B cell (primary cell): Measurements from ENCODE around the gene MSX1. TPM values are rescaled to one million over a fixed set of nuclear protein-coding genes. Genes with fewer than 3 reads are reported as not detected.

ENCODE experiments used
- ATAC-seq: fragments of 200-7000 bp; cut with Tn5 transposase; one replicate; pipeline ENCODE4 v1.10.0; 2021; ENCODE audit warnings: low read depth, mild to moderate bottlenecking, moderate number of reproducible peaks, moderate library complexity
- CTCF ChIA-PET: fragments of 350-600 bp; sonication (Branson Sonifier 250); formaldehyde crosslinking; loops from one replicate; lab custom pipeline; 2021; ENCODE audit warnings: antibody characterized with exemption, inconsistent platforms; lab: Charles Lee
- POLR2A ChIA-PET: fragments of 350-600 bp; sonication (Branson Sonifier 250); formaldehyde crosslinking; loops from one replicate; lab custom pipeline; 2021; ENCODE audit warnings: antibody characterized with exemption; lab: Charles Lee
- DNase-seq: peaks from one replicate; pipeline ENCODE4 v3.0.0; 2013
- H2AFZ ChIP-seq: 2 replicates; pipeline ENCODE4 v1.6.1; 2012; ENCODE audit warnings: mild to moderate bottlenecking, low read depth, low read length; ENCODE audit not compliant: insufficient read depth, poor library complexity, severe bottlenecking
- H3K27ac ChIP-seq, 2 donors: 1 replicate in 1 of 2; 2 replicates in 1 of 2; pipeline ENCODE4 v1.5.1; 2012 to 2013; ENCODE audit warnings: low read length in 2 of 2, mild to moderate bottlenecking in 2 of 2, moderate library complexity in 1 of 2
- H3K27me3 ChIP-seq, 4 experiments: fragments of 200-600 bp in 1 of 4; sonication (generic) in 1 of 4; replicated peaks in 1 of 4; 1 replicate in 2 of 4; 2 replicates in 2 of 4; pipeline versions ENCODE4 v1.6.1 to v1.7.0; 2013 to 2016; ENCODE audit warnings: low read length in 3 of 4, mild to moderate bottlenecking in 2 of 4, mixed read lengths in 1 of 4, moderate library complexity in 1 of 4; ENCODE audit not compliant: insufficient read depth in 4 of 4, control insufficient read depth in 3 of 4; ENCODE audit errors: control extremely low read depth in 1 of 4
- H3K36me3 ChIP-seq, 2 experiments: replicated peaks in 1 of 2; 1 replicate in 1 of 2; 2 replicates in 1 of 2; pipeline versions ENCODE4 v1.6.1 to v1.7.1; 2013; ENCODE audit warnings: low read length in 1 of 2; ENCODE audit not compliant: insufficient read depth in 2 of 2, control insufficient read depth in 1 of 2; ENCODE audit errors: control extremely low read depth in 1 of 2, extremely low read depth in 1 of 2
- H3K4me1 ChIP-seq, 2 donors: fragments of 200-600 bp in 1 of 2; sonication (generic) in 1 of 2; 1 replicate in 1 of 2; 2 replicates in 1 of 2; pipeline versions ENCODE4 v1.5.1 to v1.6.1; 2013 to 2017; ENCODE audit warnings: low read length in 2 of 2; ENCODE audit not compliant: control insufficient read depth in 2 of 2, insufficient read depth in 2 of 2
- H3K4me2 ChIP-seq: replicated peaks from 2 replicates; pipeline ENCODE3; 2012; ENCODE audit warnings: mild to moderate bottlenecking, low read depth, low read length; ENCODE audit not compliant: poor library complexity, severe bottlenecking
- H3K4me3 ChIP-seq, 5 experiments: fragments of 200-600 bp in 1 of 5; sonication (generic) in 1 of 5; 1 replicate in 3 of 5; 2 replicates in 2 of 5; pipeline versions ENCODE4 v1.5.1 to v1.7.0; 2011 to 2016; ENCODE audit warnings: low read length in 4 of 5, mild to moderate bottlenecking in 4 of 5, low read depth in 2 of 5, control low read depth in 1 of 5, moderate library complexity in 1 of 5; ENCODE audit not compliant: insufficient read depth in 1 of 5; ENCODE audit errors: control extremely low read depth in 1 of 5, extremely low read depth in 1 of 5
- H3K79me2 ChIP-seq: fragments of 200-600 bp; sonication (generic); one replicate; pipeline ENCODE4 v1.6.0; 2016; ENCODE audit warnings: low read length; ENCODE audit not compliant: control insufficient read depth, insufficient read depth
- H3K9ac ChIP-seq: fragments of 200-600 bp; sonication (generic); 2 replicates; pipeline ENCODE4 v1.6.1; 2017; ENCODE audit warnings: mild to moderate bottlenecking, low read length, moderate library complexity
- H3K9me3 ChIP-seq, 3 donors: one replicate each; pipeline versions ENCODE4 v1.6.1 to v1.7.1; 2013; ENCODE audit warnings: low read length in 2 of 3; ENCODE audit not compliant: control insufficient read depth in 2 of 3, insufficient read depth in 1 of 3; ENCODE audit errors: control extremely low read depth in 1 of 3
- H4K20me1 ChIP-seq: 2 replicates; pipeline ENCODE4 v1.6.0; 2012; ENCODE audit warnings: mild to moderate bottlenecking, low read length; ENCODE audit not compliant: insufficient read depth, control insufficient read depth, poor library complexity, severe bottlenecking
- H3K27ac Mint-ChIP-seq: one replicate; pipeline ENCODE4 v1.8.0; 2021; ENCODE audit warnings: mixed read lengths
- H3K27me3 Mint-ChIP-seq: one replicate; pipeline ENCODE4 v1.8.0; 2021; ENCODE audit warnings: mixed read lengths
- H3K4me1 Mint-ChIP-seq: one replicate; pipeline ENCODE4 v1.8.0; 2021; ENCODE audit warnings: mixed read lengths
- H3K4me3 Mint-ChIP-seq: one replicate; pipeline ENCODE4 v1.8.0; 2021; ENCODE audit warnings: mixed read lengths
- H3K9me3 Mint-ChIP-seq: one replicate; pipeline ENCODE4 v1.8.0; 2022; ENCODE audit warnings: mixed read lengths; ENCODE audit not compliant: insufficient read depth
- CTCF ChIP-seq: fragments of 200-600 bp; IDR thresholded peaks from one replicate; pipeline ENCODE4 v1.8.0; 2022; ENCODE audit warnings: antibody characterized with exemption, mild to moderate bottlenecking
- EZH2 ChIP-seq: IDR thresholded peaks from 2 replicates; pipeline ENCODE4 v1.6.1; 2012; ENCODE audit warnings: borderline replicate concordance, low read depth, mild to moderate bottlenecking, moderate library complexity, low read length; ENCODE audit not compliant: insufficient read depth, poor library complexity, severe bottlenecking
- WGBS: methylation state at CpG from one replicate; pipeline ENCODE4 v1.1.5; 2013; ENCODE audit warnings: missing lambda C conversion rate; ENCODE audit not compliant: insufficient coverage; 5-methylcytosine and 5-hydroxymethylcytosine counted together
- intact Hi-C: fragments of 100-400 bp; cut with micrococcal nuclease; formaldehyde crosslinking; loops from one replicate; pipeline ENCODE4 v1.10.0; 2022
- polyA plus RNA-seq: library from polyadenylated mRNA; depleted of rRNA; stranded (reverse); fragments of >200 nt; gene quantifications from 2 replicates; pipeline ENCODE4 v1.2.3, GENCODE V29; 2012
- total RNA-seq, 2 donors: library from RNA; stranded (reverse); fragments of 120-200 nt in 1 of 2; gene quantifications; 1 replicate in 1 of 2; 2 replicates in 1 of 2; pipeline versions ENCODE4 v1.2.3 to v1.2.4, GENCODE V29; 2013 to 2022

MSX1 gene
- total and polyA plus RNA-seq, 2 donors (not counting 1 experiment from before 2014, with no cell fraction given): 0.09 TPM; not detected in 1

- H3K27ac Mint-ChIP-seq: peak overlapping the region; percentile 71
- Histone ChIP-seq H3K27ac (no peak overlapping the region), H3K9me3 (peaks cover 4 to 87% (median 39%) of the 10 kb centered on the region in 3 donors), H3K27me3 (peaks cover 0 to 94% (median 68%) of the 10 kb centered on the region in 4 experiments), H3K36me3 (no peaks in the 10 kb centered on the region), H4K20me1 (no peaks in the 10 kb centered on the region), H3K9ac (no peak overlapping the region), H3K79me2 (no peaks in the 10 kb centered on the region), H3K4me3 (no peak overlapping the region), H3K4me1 (peaks cover 59 to 72% of the 10 kb centered on the region in 2 donors), H2AFZ (no peak overlapping the region), H3K4me2 (peak overlapping the region; percentile 47)
- no peak for TF ChIP-seq CTCF
- TF ChIP-seq EZH2: no peak
- peaks cover 2% of the 10 kb centered on the region for H3K9me3 Mint-ChIP-seq
- peak overlapping the region; percentile 64 for H3K4me3 Mint-ChIP-seq
- ATAC-seq (no peak), DNase-seq (peak; percentile 57)
- peaks cover 63% of the 10 kb centered on the region for H3K27me3 Mint-ChIP-seq
- POLR2A ChIA-PET: no interaction called here
- 3% methylated on average over 59 of the region's 61 CpGs for WGBS
- peaks cover 41% of the 10 kb centered on the region for H3K4me1 Mint-ChIP-seq
- intact Hi-C loops: no loop called here
- CTCF ChIA-PET: no interaction called here
Measured at GRCh38 chr4:4856071-4857000, 3.1 kb upstream of the MSX1 start.
